ENCODE results near the gene ZMYND15. TPM values are rescaled to one million over a fixed set of nuclear protein-coding genes. Genes with fewer than 3 reads are reported as not detected.

ZMYND15 gene
- total RNA-seq, 4 donors from 2014 or later, result 0.46 to 4.1 (median 1.9) TPM; not detected in 1

- DNase-seq (ENCODE audit: low spot score), result no peak
- TF ChIP-seq CTCF (IDR thresholded peaks at IDR 0.05), result no peak
- no peak for ATAC-seq (ENCODE audit: low FRiP score)
Observed at GRCh38 chr17:4772235-4772613, 32.6 kb downstream of the ZMYND15 start.

GRCh38 chr17:4777969-4778760 is 38.5 kb downstream of the ZMYND15 start:
- no peak for TF ChIP-seq CTCF (IDR thresholded peaks at IDR 0.05)
- DNase-seq (ENCODE audit: low spot score), result no peak
- no peak for ATAC-seq (ENCODE audit: low FRiP score)

- ATAC-seq (ENCODE audit: low FRiP score) (no peak), DNase-seq (ENCODE audit: low spot score) (no peak)
- no peak for TF ChIP-seq CTCF (IDR thresholded peaks at IDR 0.05)
Observed at GRCh38 chr17:4780325-4780955, 40.8 kb downstream of the ZMYND15 start.

- no peak for DNase-seq (ENCODE audit: low spot score)
- TF ChIP-seq CTCF (IDR thresholded peaks at IDR 0.05), result no peak
- ATAC-seq (ENCODE audit: low FRiP score), result no peak
Observed at GRCh38 chr17:4782652-4783051, 43.0 kb downstream of the ZMYND15 start.

- DNase-seq (ENCODE audit: low spot score), result no peak
- no peak for ATAC-seq (ENCODE audit: low FRiP score)
- TF ChIP-seq CTCF (IDR thresholded peaks at IDR 0.05), result no peak
Observed at GRCh38 chr17:4785311-4786105, 45.9 kb downstream of the ZMYND15 start.

- no peak for TF ChIP-seq CTCF (IDR thresholded peaks at IDR 0.05)
- ATAC-seq (ENCODE audit: low FRiP score) (no peak), DNase-seq (ENCODE audit: low spot score) (no peak)
Observed at GRCh38 chr17:4786106-4786511, 46.5 kb downstream of the ZMYND15 start, which contains the start of gene VMO1. TSS of gene VMO1 (minus strand) at chr17:4786364. CDS start at chr17:4786352, 12 bp downstream.

All from omental fat pad (tissue), 4 donors.